ELR (cell line): ENCODE results near the gene USP3.
A peak's percentile ranks its signal among the peaks of the same experiment; 100 is the strongest.

Source experiments
- DNase-seq: peaks from one replicate; pipeline ENCODE4 v3.0.0-alpha.2; 2015; ENCODE audit warnings: low read depth

USP3 gene, protein sequence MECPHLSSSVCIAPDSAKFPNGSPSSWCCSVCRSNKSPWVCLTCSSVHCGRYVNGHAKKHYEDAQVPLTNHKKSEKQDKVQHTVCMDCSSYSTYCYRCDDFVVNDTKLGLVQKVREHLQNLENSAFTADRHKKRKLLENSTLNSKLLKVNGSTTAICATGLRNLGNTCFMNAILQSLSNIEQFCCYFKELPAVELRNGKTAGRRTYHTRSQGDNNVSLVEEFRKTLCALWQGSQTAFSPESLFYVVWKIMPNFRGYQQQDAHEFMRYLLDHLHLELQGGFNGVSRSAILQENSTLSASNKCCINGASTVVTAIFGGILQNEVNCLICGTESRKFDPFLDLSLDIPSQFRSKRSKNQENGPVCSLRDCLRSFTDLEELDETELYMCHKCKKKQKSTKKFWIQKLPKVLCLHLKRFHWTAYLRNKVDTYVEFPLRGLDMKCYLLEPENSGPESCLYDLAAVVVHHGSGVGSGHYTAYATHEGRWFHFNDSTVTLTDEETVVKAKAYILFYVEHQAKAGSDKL

DNA sequence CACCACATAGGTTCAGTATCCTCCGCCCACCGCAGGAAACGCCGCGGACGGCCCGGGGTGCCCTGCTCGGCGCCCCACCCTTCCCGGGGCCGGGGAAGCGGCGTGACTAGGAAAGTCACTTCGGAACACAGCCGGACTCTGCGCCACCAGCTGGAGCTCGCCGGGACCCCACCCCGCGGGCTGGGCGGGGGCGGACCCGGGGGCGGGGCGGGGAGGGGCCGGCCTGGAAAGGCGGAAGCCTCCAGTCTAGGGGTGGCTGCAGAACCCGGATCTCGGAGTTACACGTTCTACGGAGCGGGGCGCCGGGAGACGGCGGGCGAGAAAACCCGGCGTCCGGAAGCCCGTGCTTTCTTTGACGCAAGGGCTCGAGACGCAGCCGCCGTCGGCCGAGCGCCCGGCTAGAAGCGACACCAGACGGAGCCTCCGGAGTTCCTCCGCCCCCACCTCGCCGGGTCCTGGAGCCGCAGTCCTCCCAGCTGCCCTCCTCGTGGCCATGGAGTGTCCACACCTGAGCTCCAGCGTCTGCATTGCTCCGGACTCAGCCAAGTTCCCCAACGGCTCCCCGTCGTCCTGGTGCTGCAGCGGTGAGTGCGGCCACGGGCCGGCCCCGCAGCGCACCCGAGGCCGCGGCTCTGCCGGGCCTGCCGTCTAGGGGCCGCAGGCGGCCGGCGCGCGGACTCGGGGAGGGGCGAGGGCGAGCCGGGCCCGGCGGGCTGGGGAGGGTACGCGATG is at the start of gene USP3:
USP3 (plus strand) TSS at position 347 of the 732 bp plus-strand sequence; CDS start at position 494, 147 bp downstream.
- DNase-seq: peak; percentile 95

DNA sequence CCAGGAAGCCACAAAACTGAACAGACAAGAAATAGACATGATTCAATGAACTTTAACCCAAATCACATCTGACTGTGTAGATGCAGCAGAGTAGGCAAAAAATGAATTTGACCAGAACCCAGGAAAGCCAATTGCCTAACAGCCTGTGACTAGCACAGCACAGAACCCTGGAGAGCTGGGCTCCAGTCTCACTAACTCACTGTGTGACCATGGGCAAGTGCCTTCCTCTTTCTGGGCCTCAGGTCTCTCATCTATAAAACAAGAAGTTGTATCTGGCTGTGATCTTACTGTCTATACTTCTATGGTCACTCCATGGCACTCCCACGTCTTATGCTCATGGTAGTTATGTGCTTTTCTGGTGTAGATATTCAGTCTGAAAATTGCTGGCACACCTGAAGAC is 48.1 kb upstream of the USP3 start:
- DNase-seq: no peak

- DNase-seq: no peak
These were observed 47.0 kb upstream of the USP3 start for GRCh38 chr15:63457379-63457778.

- DNase-seq: no peak
These were observed 46.4 kb upstream of the USP3 start for GRCh38 chr15:63458026-63458425.

- DNase-seq: no peak
These were observed 45.5 kb upstream of the USP3 start for GRCh38 chr15:63458794-63459395.

DNA sequence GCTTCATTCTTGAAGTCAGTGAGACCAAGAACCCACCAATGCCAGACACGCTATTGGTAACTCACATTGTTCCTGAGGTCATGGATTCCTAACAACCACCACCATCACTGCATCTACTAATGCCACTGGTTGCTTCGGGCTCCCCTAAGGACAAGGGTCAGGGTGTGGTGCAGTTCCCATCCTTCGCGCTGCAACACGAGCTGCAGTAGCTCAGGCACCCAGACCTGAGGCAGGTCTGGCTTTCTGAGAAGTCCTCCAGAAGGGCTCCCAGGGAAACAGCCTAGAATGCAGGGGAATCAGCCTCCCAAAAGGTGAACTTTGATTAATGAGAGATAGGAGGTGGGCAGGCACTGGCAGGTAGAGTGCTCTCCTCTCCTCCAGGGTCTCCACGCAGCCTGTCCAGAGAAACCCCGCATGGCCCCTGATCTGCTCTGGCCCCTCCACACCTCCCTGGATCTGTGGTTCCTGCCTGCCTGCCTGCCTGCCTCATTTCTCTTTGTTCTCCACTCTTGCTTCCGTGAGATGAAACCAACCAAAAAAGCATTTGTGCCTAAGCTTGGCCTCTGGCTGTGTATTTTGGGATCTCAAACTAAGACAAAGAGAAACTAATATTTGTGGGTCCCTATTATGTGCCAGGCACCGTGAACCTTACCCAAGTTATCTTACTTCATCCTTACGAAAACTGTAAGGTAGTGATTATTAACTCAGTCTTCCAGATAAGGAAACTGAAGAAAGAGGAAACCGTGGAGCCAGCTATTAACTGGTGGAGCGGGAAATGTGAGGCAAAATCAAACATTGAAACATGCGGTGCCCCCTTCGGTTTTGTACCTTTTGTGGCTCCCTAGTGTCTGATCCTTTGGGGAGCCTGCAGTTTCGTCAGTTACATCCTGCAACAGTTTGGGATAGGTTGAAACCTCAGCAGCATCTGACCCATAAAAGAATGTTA is 43.9 kb upstream of the USP3 start:
- DNase-seq: no peak

DNA sequence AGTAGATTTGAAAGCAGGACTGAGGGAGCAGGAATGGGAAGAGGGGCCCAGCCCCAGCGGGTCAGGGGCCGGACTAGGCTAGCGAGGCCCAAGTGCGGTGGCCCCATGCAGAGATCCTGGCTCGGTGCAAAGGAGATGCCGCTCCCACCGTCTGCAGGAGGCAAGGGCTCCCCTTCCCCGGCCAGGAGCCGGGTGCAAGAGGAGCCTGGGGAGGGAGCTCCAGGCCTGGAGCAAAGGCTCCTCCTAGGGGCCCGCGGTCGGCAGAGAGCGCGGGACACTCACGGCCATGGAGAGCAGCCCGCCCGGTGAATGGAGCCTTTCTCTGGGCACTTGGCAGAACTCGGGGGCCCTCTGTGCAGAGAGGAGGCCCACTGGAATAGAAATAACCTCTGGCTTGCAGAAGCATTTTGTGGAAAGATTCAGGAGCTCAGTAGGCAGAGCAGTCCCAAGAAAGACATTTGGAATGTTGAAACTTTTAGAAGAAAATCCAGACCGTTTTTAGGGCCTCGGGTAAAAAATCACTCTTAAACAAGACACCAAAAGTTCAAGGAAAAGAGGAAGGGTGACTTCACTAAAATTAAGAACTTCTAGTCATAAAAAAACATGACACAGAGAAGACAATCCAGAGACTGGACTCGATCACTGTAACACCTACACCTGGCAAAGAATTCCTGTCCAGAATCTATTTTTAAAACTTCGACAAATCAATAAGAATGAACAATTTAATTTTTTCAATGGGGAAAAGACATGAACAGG is 43.0 kb upstream of the USP3 start:
- DNase-seq: no peak

DNA sequence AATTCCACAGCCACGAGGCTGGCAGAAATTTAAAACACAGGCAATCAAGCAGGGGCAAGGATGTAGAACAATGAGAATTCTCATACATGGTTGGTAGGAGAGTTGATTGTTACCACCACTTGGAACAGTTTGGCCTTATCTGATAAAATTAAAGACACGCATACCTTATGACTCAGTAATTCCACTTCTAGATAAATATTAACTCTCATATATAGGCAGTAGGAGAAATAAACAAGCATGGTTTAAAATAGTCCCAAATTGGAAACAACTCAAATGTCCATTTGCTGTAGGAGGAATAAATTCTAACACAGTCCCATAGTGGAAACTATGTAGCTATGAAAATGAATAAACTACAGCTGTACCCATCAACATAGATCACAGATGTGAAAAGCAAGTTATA is 42.3 kb upstream of the USP3 start:
- peak; percentile 53 for DNase-seq

- DNase-seq: no peak
These were observed 41.4 kb upstream of the USP3 start for GRCh38 chr15:63463036-63463435.

DNA sequence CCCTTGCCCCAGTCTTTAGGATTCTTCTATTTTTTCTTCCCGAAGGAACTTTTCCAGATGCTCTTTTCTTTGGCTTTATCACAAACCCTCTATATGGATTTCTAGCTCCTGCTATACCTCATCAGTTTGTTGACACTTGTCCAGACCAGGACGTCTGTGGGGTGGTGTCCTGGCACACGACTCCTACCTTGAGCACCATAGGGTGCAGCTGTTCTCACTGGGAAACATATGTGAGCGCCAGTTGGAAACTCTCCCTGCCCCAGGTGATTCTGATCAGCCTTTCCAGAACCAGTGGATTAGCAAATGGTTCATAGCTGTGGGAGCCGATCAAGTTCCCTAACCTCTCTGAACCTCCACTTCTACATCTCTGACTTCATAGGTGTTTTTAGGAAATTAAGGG is 40.6 kb upstream of the USP3 start:
- DNase-seq: no peak

GRCh38 chr15:63465104-63465503 is 39.3 kb upstream of the USP3 start:
- peak; percentile 39 for DNase-seq

DNA sequence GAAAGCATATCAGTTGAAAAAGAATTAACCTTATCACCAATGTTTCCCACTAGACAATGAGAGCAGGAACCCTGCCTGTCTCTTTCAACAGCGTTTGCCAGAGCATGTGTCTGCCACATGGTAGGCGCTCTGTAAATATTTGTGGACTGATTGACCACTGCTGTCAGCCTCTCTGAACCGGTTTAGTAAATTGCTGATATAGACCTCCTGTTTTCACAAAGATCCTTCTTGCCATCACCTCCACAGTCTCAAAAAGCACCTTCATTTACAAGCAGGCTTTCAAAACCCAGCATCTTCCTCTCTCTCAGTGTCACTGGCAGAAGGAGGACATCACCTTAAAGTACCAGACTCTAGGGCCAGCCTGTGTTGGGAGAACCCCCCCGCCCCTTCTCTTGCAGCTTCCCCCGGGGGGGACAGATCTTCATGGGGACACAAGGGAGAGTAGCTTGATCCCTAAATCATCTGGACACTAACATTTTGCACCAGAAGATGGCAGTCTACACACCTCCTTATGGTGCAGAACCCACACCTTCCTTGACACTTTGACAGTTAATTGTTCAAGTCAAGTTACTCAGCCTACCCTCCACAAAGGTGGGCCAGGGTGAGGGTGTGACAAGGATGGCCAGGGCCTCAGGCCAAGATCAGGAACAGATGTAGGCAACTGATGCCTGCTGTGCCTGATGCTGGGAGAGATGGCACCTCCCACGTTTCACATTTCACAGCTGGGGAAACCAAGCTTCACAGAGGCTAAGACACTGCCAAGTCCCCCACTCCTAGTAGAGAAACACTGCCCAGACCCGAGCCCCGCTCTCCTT is 37.8 kb upstream of the USP3 start:
- DNase-seq: peak; percentile 71

DNA sequence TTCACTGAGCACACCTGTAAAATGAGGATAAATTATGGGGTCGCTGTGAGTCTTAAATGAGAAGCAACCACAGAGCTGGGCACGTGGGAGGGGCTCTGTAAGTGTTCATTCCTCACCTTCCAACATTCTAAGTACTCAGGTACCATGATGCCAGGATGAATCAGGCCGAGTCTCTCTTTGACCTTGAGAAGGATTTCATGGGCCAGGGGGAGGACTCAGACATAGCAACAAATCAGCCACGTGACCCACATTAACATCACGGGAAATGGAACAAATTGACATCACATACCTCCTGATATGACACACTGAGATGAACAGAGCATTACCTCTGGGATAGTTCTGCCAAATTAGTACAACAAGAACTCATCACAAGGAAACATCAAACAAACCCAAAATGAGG is 35.2 kb upstream of the USP3 start:
- DNase-seq: no peak

DNA sequence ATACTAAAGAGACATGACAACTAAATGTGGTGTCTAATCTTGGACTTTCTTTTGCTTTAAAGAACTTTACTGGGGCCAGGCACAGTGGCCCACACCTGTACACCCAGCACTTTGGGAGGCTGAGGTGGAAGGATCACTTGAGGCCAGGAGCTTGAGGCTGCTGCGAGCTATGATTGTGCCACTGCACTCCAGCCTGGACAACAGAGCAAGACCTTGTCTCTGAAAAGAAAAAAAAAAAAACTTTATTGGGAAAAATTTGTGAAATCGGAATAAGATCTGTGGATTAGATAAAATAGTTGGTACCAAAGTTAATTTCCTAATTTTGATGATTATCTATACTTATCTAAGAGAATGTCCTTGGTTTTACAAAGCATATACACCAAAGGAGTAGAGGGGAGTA is 34.4 kb upstream of the USP3 start:
- DNase-seq: no peak

DNA sequence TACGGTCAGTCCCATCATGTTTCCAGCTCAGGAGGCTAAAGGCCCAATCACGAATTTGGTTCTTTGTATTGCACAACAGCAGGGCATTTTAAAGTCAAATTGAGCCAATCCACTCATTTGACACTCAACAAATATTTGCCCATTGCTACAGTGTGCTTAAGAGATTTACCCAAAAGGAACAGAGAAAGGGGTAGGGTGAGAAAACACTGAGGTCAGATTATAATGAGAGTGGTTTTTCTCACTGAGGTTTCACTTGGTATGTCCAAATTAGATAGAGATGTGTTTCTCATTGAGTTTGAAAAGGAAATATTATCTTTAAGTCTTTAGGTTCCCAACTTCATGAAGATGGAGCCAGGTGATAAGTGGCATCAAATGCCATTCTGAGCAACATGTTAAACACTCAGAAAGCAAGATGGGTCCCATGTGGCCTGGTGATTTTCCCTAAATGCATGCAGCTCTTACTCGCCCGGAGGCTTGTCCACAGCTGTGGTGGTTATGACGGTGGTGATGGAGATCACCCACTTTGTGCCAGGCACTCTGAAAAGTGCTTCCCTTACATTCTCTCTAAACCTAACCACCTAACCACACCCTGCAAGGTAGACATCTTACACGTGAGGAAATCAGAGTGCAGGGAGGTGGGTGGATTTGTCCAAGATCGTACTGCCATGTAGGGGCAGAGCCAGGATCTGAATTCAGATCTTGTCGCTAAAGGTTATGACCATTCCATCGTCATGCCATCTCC is 31.2 kb upstream of the USP3 start:
- no peak for DNase-seq

GRCh38 chr15:63473749-63473998 is 30.7 kb upstream of the USP3 start:
- no peak for DNase-seq

DNA sequence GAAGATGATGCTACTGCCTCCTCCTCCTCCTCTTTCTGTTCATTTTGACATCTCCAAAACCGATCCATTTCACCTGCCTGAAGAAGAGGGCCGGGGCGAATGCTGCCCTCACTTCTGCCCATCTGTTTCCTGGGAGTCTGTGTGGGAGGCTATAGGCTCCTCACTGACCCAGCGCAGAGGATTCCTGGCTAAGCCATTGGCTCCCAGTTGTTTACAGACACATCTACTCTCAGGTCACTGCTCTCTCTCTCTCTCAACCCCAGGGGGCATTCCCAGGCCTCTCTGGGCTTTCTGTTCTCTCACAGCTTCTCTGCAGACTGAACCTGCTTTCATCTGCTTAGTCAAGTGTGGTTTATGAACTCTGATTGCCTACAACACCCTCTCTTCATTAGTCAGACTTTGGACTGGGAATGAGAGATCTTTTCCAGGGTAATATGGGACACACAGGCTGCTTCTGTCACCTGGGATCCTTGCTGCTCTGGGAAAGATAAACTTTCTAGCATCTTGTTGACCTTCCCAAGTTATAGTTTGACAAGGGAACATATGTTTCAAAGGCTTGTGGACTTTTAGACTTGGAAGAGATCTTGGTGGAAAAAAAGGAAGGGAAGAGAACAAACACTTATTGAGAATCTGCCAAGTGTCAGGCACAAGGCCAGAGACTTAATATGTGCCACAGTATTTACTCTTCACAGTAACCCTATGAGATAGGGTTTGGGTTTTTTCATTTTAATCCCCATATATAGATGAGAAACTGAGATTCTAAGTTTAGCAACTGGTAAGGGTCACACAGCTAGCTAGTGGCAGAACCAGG is 30.2 kb upstream of the USP3 start:
- peak; percentile 82 for DNase-seq

DNA sequence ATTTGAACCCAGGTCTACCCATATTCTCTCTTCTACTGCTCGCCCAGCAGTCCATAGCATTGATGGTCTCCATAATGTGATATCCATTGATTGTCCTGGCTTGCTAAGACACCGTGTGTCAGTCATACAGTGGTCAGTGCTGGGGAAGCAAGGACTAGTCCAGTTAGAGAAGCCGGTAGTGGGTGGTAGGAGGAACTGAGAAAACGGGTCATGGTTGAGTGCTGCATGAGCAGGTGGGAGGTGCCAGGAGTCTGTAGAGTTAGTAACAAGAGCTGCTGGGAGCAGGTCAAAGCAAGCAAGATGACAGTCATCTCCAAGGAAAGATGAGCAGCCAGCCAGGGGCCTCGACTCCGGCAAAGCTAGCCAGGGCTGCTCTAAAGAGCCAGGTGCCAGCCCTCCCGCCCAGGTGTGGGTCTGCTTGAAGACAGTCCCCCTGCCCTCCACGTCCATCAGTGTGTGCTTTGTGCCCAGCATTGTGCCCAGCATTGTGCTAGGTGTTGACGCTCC is 29.5 kb upstream of the USP3 start:
- peak; percentile 29 for DNase-seq

DNA sequence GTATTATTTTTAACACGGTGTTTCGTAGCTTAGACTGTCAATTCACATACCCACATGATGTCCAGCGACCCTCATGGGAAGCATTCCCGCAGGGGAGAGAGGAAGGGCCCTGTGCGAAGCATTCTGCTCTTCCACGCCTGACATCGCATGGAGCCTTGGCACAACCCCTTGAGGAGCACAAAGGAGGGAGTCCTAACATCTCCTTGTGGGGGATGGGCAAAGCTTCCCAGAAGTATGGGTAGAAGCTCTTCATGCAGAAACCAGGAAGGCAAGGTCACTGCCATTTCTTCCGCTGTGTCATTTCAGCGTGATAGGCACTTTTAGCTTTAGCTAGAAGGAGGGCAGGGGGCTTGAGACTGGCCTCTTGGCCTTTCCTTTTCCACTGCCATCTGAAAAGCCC is 28.7 kb upstream of the USP3 start:
- DNase-seq: no peak
